Measurements from ENCODE around the gene TRIP12.
A peak's percentile ranks its signal among the peaks of the same experiment; 100 is the strongest.
"Not testable (repeated sequence)": the region's sequence is repeated elsewhere in the genome, so short reads cannot be mapped to it uniquely, and the experiment has no call there.

Gene TRIP12

GRCh38 chr2:229825476-229825875, 96.3 kb downstream of the TRIP12 start:
- Mint-ChIP-seq H3K9me3 (no peaks in the 10 kb centered on the region), H3K36me3 (ENCODE audit: insufficient read depth) (peaks cover 50% of the 10 kb centered on the region), H3K27ac (peak overlapping the region; percentile 54 to 57), H3K27me3 (no peaks in the 10 kb centered on the region), H3K4me1 (ENCODE audit: low read depth in 2 of 2) (peaks cover 2 to 24% of the 10 kb centered on the region in 2 donors), H3K4me3 (no peak overlapping the region)
- ATAC-seq (replicated peaks) (no peak), DNase-seq (no peak)

- Mint-ChIP-seq H3K27me3 (no peaks in the 10 kb centered on the region), H3K9me3 (no peaks in the 10 kb centered on the region), H3K27ac (peak overlapping the region in 1 of 2 donors; percentile 19), H3K4me1 (ENCODE audit: low read depth in 2 of 2) (peaks cover 2 to 24% of the 10 kb centered on the region in 2 donors), H3K36me3 (ENCODE audit: insufficient read depth) (peaks cover 33% of the 10 kb centered on the region), H3K4me3 (no peak overlapping the region)
- ATAC-seq (replicated peaks) (no peak), DNase-seq (no peak)
Measured at GRCh38 chr2:229821316-229821715, 100.5 kb downstream of the TRIP12 start.

DNA sequence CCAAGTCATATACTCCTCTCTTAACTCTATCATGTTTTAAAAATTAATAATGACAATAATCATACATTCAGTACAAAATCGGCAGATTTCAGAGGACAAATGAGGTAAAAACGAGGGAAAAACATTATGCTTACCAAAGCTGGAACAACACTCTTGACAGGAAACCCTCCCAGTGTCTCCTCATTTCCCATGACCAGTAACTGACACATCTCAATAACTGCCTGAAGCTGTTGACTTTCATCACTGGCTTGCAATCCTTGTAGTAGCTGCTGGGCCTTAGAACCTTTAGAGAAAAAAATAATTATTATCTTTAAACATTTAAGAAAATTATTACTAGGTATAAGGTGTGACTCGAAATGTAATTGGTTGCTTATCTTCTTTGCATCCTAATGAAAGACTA, 103.6 kb downstream of the TRIP12 start:
- H3K4me3 Mint-ChIP-seq: no peak overlapping the region
- H3K4me1 Mint-ChIP-seq (ENCODE audit: low read depth in 2 of 2): peaks cover 2 to 19% of the 10 kb centered on the region in 2 donors
- DNase-seq: no peak
- ATAC-seq (replicated peaks): no peak
- no peaks in the 10 kb centered on the region for H3K9me3 Mint-ChIP-seq
- no peaks in the 10 kb centered on the region for H3K27me3 Mint-ChIP-seq
- peak overlapping the region in 1 of 2 donors; percentile 72 for H3K27ac Mint-ChIP-seq
- peaks cover 44% of the 10 kb centered on the region for H3K36me3 Mint-ChIP-seq (ENCODE audit: insufficient read depth)

DNA sequence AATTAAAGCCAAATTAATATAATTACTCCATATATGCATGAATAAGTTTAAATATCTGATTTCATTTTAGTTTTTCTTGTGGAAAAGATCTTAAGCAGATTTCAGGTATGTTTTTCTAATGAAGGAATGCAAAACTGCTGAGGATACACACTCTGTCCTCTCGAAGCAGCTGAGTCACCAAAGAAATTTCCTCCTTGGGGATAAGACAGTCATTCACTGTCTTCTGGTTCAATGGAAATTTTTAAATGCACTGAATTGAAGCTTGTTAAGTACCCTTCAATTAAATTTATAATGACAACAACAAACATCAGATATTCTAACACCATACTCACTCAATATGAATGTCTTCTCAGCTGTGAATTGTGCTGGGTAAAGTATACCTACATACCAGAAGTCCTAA, 106.0 kb downstream of the TRIP12 start:
- no peak for ATAC-seq (replicated peaks)
- no peaks in the 10 kb centered on the region for H3K27me3 Mint-ChIP-seq
- H3K27ac Mint-ChIP-seq: no peak overlapping the region
- no peak overlapping the region for H3K4me3 Mint-ChIP-seq
- H3K4me1 Mint-ChIP-seq (ENCODE audit: low read depth in 2 of 2): peaks cover 0 to 3% of the 10 kb centered on the region in 2 donors
- peaks cover 59% of the 10 kb centered on the region for H3K36me3 Mint-ChIP-seq (ENCODE audit: insufficient read depth)
- no peak for DNase-seq
- H3K9me3 Mint-ChIP-seq: no peaks in the 10 kb centered on the region

DNA sequence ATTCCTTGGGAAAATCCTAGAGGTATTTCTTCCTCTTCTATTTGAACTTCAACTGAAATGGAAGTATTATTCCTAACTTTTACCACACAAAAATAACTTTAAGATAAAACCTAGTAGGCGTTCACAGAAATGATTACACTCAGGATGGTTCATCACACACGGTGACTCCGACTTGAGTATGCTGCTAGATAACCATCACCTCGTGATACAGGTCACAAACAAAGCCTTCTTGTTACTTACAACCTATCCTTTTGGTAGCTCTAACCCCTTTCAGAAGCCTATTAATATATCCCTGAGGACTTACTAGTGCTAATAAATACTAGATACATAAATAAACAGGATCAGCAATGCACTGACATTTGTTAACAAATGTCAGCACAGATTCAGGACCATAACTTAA, 106.5 kb downstream of the TRIP12 start:
- Mint-ChIP-seq H3K36me3 (ENCODE audit: insufficient read depth) (peaks cover 64% of the 10 kb centered on the region), H3K27ac (no peak overlapping the region), H3K9me3 (no peaks in the 10 kb centered on the region), H3K27me3 (no peaks in the 10 kb centered on the region), H3K4me3 (no peak overlapping the region), H3K4me1 (ENCODE audit: low read depth in 2 of 2) (peaks cover 0 to 3% of the 10 kb centered on the region in 2 donors)
- ATAC-seq (replicated peaks): no peak
- DNase-seq: no peak

- Mint-ChIP-seq H3K4me3 (no peak overlapping the region), H3K9me3 (no peaks in the 10 kb centered on the region), H3K36me3 (ENCODE audit: insufficient read depth) (peaks cover 93% of the 10 kb centered on the region), H3K27me3 (no peaks in the 10 kb centered on the region), H3K4me1 (ENCODE audit: low read depth in 2 of 2) (peaks cover 0 to 3% of the 10 kb centered on the region in 2 donors), H3K27ac (peak overlapping the region; percentile 33 to 42)
- DNase-seq (no peak), ATAC-seq (replicated peaks) (no peak)
Measured at GRCh38 chr2:229810786-229811185, 111.0 kb downstream of the TRIP12 start.

GRCh38 chr2:229805559-229805958, 116.2 kb downstream of the TRIP12 start:
- Mint-ChIP-seq H3K9me3 (no peaks in the 10 kb centered on the region), H3K4me3 (no peak overlapping the region), H3K4me1 (ENCODE audit: low read depth in 2 of 2) (peaks cover 0 to 4% of the 10 kb centered on the region in 2 donors), H3K27ac (peak overlapping the region in 1 of 2 donors; percentile 23), H3K27me3 (no peaks in the 10 kb centered on the region), H3K36me3 (ENCODE audit: insufficient read depth) (peaks cover 80% of the 10 kb centered on the region)
- DNase-seq: no peak
- ATAC-seq (replicated peaks): no peak

DNA sequence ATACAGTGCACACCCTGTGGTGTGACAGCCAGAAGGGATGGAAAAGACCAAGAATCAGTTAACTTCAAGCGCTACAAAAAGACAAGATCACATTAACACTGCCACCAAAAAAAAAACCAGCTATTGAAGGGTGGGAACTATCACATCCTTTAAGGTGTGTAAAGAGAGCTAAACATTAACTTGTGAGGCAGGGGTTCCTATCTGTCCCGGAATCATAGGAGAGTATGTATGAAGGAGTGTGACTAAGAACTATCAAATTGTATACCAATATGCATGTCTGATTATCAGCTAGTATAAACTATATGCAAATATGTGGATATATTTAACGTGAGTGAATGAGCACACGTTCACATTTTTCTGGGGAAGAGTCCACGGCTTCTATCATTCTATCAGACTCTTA, 119.0 kb downstream of the TRIP12 start:
- DNase-seq (no peak), ATAC-seq (replicated peaks) (no peak)
- Mint-ChIP-seq H3K9me3 (no peaks in the 10 kb centered on the region), H3K4me1 (ENCODE audit: low read depth in 2 of 2) (peaks cover 0 to 4% of the 10 kb centered on the region in 2 donors), H3K36me3 (ENCODE audit: insufficient read depth) (peaks cover 80% of the 10 kb centered on the region), H3K27me3 (no peaks in the 10 kb centered on the region), H3K27ac (no peak overlapping the region), H3K4me3 (no peak overlapping the region)

GRCh38 chr2:229800997-229801754, 120.6 kb downstream of the TRIP12 start:
- H3K36me3 Mint-ChIP-seq (ENCODE audit: insufficient read depth): peaks cover 79% of the 10 kb centered on the region
- peak; percentile 46 for ATAC-seq (replicated peaks)
- H3K27me3 Mint-ChIP-seq: no peaks in the 10 kb centered on the region
- peak; percentile 49 to 65 (median 50) for DNase-seq
- peak overlapping the region; percentile 35 to 56 for H3K27ac Mint-ChIP-seq
- no peaks in the 10 kb centered on the region for H3K9me3 Mint-ChIP-seq
- H3K4me3 Mint-ChIP-seq: no peak overlapping the region
- H3K4me1 Mint-ChIP-seq (ENCODE audit: low read depth in 2 of 2): peaks cover 0 to 4% of the 10 kb centered on the region in 2 donors

DNA sequence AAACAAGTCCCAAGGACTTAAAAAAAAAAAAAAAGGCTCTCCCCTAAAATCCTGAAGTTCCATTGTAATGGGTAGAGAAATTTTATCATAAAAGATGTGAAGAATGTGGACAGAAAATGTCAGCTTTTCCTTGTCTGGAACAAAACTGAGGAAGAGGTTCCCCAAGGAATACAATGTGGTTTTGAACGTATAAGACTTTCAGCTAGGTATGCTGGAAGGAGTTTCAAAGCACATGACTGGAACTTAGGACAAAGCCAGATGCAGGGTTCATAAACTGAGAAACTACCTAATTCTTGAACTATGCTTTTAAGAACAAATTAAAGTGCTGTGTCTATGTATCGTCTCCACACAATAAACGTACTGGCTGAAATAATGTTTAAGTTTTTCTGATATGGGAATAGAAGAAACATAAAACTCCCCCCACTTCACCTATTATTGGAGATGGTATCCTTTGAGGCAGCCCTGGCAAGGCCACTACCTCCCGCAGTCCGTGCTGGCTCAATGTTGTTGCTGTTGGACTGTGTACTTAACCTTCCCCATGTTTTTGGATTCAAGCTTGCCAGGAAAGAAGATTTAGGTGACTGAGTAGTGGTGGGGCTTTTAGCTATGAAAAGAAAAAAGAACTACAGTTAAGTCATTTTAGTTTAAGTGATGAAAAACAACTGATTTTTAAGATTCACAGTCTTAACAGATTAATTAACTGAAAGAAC, 123.2 kb downstream of the TRIP12 start:
- no peaks in the 10 kb centered on the region for H3K9me3 Mint-ChIP-seq
- H3K27ac Mint-ChIP-seq: no peak overlapping the region
- no peak overlapping the region for H3K4me3 Mint-ChIP-seq
- H3K27me3 Mint-ChIP-seq: no peaks in the 10 kb centered on the region
- no peak for ATAC-seq (replicated peaks)
- peaks cover 0 to 4% of the 10 kb centered on the region in 2 donors for H3K4me1 Mint-ChIP-seq (ENCODE audit: low read depth in 2 of 2)
- no peak for DNase-seq
- H3K36me3 Mint-ChIP-seq (ENCODE audit: insufficient read depth): peaks cover 78% of the 10 kb centered on the region

- Mint-ChIP-seq H3K27ac (no peak overlapping the region), H3K4me3 (no peak overlapping the region), H3K27me3 (no peaks in the 10 kb centered on the region), H3K4me1 (ENCODE audit: low read depth in 2 of 2) (no peaks in the 10 kb centered on the region), H3K36me3 (ENCODE audit: insufficient read depth) (peaks cover 86% of the 10 kb centered on the region), H3K9me3 (no peaks in the 10 kb centered on the region)
- ATAC-seq (replicated peaks): no peak
- DNase-seq: no peak
Measured at GRCh38 chr2:229795058-229795457, 126.8 kb downstream of the TRIP12 start.

- ATAC-seq (replicated peaks) (no peak), DNase-seq (no peak)
- no peak overlapping the region for H3K4me3 Mint-ChIP-seq
- no peaks in the 10 kb centered on the region for H3K27me3 Mint-ChIP-seq
- H3K9me3 Mint-ChIP-seq: no peaks in the 10 kb centered on the region
- peaks cover 86% of the 10 kb centered on the region for H3K36me3 Mint-ChIP-seq (ENCODE audit: insufficient read depth)
- H3K27ac Mint-ChIP-seq: no peak overlapping the region
- H3K4me1 Mint-ChIP-seq (ENCODE audit: low read depth in 2 of 2): no peaks in the 10 kb centered on the region
Measured at GRCh38 chr2:229794636-229795035, 127.2 kb downstream of the TRIP12 start.

GRCh38 chr2:229786289-229786688, 135.5 kb downstream of the TRIP12 start:
- H3K27me3 Mint-ChIP-seq, H3K9me3 Mint-ChIP-seq: not testable (repeated sequence)
- H3K27ac Mint-ChIP-seq: peak overlapping the region in 1 of 2 donors; percentile 9

GRCh38 chr2:229784791-229785190, 137.0 kb downstream of the TRIP12 start:
- ATAC-seq (replicated peaks): no peak
- peaks cover 8 to 17% of the 10 kb centered on the region in 2 donors for H3K4me1 Mint-ChIP-seq (ENCODE audit: low read depth in 2 of 2)
- H3K36me3 Mint-ChIP-seq (ENCODE audit: insufficient read depth): peaks cover 58% of the 10 kb centered on the region
- H3K4me3 Mint-ChIP-seq: no peak overlapping the region
- H3K27ac Mint-ChIP-seq: peak overlapping the region in 1 of 2 donors; percentile 32
- DNase-seq: no peak
- H3K9me3 Mint-ChIP-seq: no peaks in the 10 kb centered on the region
- H3K27me3 Mint-ChIP-seq: no peaks in the 10 kb centered on the region

More at GRCh38 chr2:229786289-229786688, 135.5 kb downstream of the TRIP12 start:
- H3K4me3 Mint-ChIP-seq; DNase-seq; ATAC-seq (replicated peaks); H3K4me1 Mint-ChIP-seq (ENCODE audit: low read depth in 2 of 2): not testable (repeated sequence)
- H3K36me3 Mint-ChIP-seq (ENCODE audit: insufficient read depth): peaks cover 72% of the 10 kb centered on the region
